PC-9 (cell line): ENCODE measurements around the gene ELAVL1. TPM values are rescaled to one million over a fixed set of nuclear protein-coding genes. Genes with fewer than 3 reads are reported as not detected.

Experiments
- BruUV-seq: library from RNA; stranded (reverse); fragments of 400-500 nt; replicated peaks from 2 replicates; lab custom pipeline; 2021; lab: Mats Ljungman, UMichigan
- CTCF ChIA-PET: fragments of 300-600 bp; sonication (Branson Sonifier 250); formaldehyde crosslinking; loops from one replicate; lab custom pipeline; 2022; ENCODE audit warnings: antibody characterized with exemption; lab: Charles Lee
- POLR2A ChIA-PET: fragments of 300-600 bp; sonication (Branson Sonifier 250); formaldehyde crosslinking; loops from one replicate; lab custom pipeline; 2022; ENCODE audit warnings: antibody characterized with exemption; ENCODE audit not compliant: unreplicated experiment; lab: Charles Lee
- DNase-seq, 2 experiments: peaks; one replicate each; pipeline versions ENCODE4 v3.0.0 to v3.0.0-alpha.2; 2015 to 2022; ENCODE audit warnings: mixed read lengths in 1 of 2
- H2AFZ ChIP-seq: fragments of 200-600 bp; sonication (generic); 2 replicates; pipeline ENCODE4 v1.8.1; 2017; ENCODE audit warnings: antibody characterized with exemption
- H3F3A ChIP-seq: fragments of 200-600 bp; sonication (generic); 2 replicates; pipeline ENCODE4 v1.8.1; 2017; ENCODE audit warnings: antibody characterized with exemption, mild to moderate bottlenecking, low read depth; ENCODE audit not compliant: insufficient read depth
- H3K27ac ChIP-seq: fragments of 200-600 bp; sonication (generic); 2 replicates; pipeline ENCODE4 v1.6.1; 2016; ENCODE audit warnings: mixed run types
- H3K27me3 ChIP-seq: fragments of 200-600 bp; sonication (generic); 2 replicates; pipeline ENCODE4 v1.6.1; 2016; ENCODE audit warnings: low read depth, mixed run types; ENCODE audit not compliant: insufficient read depth
- H3K36me3 ChIP-seq: fragments of 200-600 bp; sonication (generic); 2 replicates; pipeline ENCODE4 v1.6.1; 2016; ENCODE audit warnings: low read depth, mixed run types
- H3K4me1 ChIP-seq: fragments of 200-600 bp; sonication (generic); replicated peaks from 2 replicates; pipeline ENCODE4 v1.6.1; 2016; ENCODE audit warnings: mixed run types; ENCODE audit not compliant: insufficient read depth
- H3K4me2 ChIP-seq: fragments of 200-600 bp; sonication (generic); 2 replicates; pipeline ENCODE4 v1.6.1; 2017; ENCODE audit warnings: mixed run types
- H3K4me3 ChIP-seq: fragments of 200-600 bp; sonication (generic); 2 replicates; pipeline ENCODE4 v1.6.1; 2016; ENCODE audit warnings: mixed run types
- H3K79me2 ChIP-seq: fragments of 200-600 bp; sonication (generic); 2 replicates; pipeline ENCODE4 v1.6.1; 2017; ENCODE audit warnings: low read depth, mixed run types
- H3K9me2 ChIP-seq: fragments of 200-600 bp; sonication (generic); 2 replicates; pipeline ENCODE4 v1.8.1; 2017; ENCODE audit warnings: mild to moderate bottlenecking; ENCODE audit not compliant: insufficient read depth
- H3K9me3 ChIP-seq: fragments of 200-600 bp; sonication (generic); 2 replicates; pipeline ENCODE4 v1.8.1; 2016; ENCODE audit warnings: low read depth; ENCODE audit not compliant: insufficient read depth
- H4K20me1 ChIP-seq: fragments of 200-600 bp; sonication (generic); 2 replicates; pipeline ENCODE4 v1.8.1; 2017; ENCODE audit not compliant: insufficient read depth
- CTCF ChIP-seq: fragments of 200-600 bp; sonication (generic); conservative IDR thresholded peaks from 2 replicates; pipeline ENCODE4 v1.6.1; 2017; ENCODE audit warnings: mixed run types, antibody characterized with exemption, mild to moderate bottlenecking, moderate library complexity
- EZH2 ChIP-seq: fragments of 200-600 bp; sonication (generic); IDR thresholded peaks from 2 replicates; pipeline ENCODE4 v1.8.0; 2017; ENCODE audit warnings: antibody characterized with exemption, low read depth
- intact Hi-C: fragments of 100-400 bp; cut with micrococcal nuclease; formaldehyde crosslinking; loops from one replicate; pipeline ENCODE4 v1.10.0; 2022; ENCODE audit not compliant: unreplicated experiment
- total RNA-seq: library from RNA; stranded (reverse); gene quantifications from 2 replicates; pipeline ENCODE4 v1.2.3, GENCODE V29; 2021

ELAVL1 gene
- total RNA-seq, 1 experiment from 2014 or later: 108 TPM

DNA sequence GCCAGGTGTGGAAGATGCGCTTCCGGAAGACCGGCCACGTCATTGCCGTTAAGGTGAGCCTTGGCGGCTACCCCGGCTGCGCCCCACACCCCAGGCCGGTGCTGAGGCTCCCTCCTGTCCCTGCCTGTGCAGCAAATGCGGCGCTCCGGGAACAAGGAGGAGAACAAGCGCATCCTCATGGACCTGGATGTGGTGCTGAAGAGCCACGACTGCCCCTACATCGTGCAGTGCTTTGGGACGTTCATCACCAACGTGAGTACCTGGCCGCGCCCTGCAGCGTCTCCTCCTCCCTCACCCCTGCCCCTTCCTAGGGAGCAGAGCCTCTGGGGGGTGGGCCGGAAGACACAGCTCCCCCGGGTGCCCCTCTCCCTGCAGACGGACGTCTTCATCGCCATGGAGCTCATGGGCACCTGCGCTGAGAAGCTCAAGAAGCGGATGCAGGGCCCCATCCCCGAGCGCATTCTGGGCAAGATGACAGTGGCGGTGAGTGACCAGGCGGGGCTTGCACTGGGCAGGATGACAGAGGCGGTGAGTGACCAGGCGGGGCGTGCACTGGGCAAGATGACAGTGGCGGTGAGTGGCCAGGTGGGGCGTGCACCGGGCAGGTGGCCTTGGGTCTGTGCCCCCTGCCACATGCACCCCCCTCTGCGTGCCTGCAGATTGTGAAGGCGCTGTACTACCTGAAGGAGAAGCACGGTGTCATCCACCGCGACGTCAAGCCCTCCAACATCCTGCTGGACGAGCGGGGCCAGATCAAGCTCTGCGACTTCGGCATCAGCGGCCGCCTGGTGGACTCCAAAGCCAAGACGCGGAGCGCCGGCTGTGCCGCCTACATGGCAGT is 94.9 kb downstream of the ELAVL1 start:
- no peaks in the 10 kb centered on the region for H3K4me1 ChIP-seq
- H3K27ac ChIP-seq: no peak overlapping the region
- H3K4me3 ChIP-seq: no peak overlapping the region
- CTCF ChIA-PET: no interaction called here
- H3K9me3 ChIP-seq: no peaks in the 10 kb centered on the region
- no TSS peak for BruUV-seq
- no peak for TF ChIP-seq CTCF
- no peak for TF ChIP-seq EZH2
- no peaks in the 10 kb centered on the region for H3K9me2 ChIP-seq
- peaks cover 11% of the 10 kb centered on the region; the same call in 1 of the 2 replicates for H3F3A ChIP-seq
- H3K79me2 ChIP-seq: peaks cover 24% of the 10 kb centered on the region
- intact Hi-C loops: no loop called here
- no peak overlapping the region for H2AFZ ChIP-seq
- H4K20me1 ChIP-seq: peaks cover 57% of the 10 kb centered on the region
- H3K4me2 ChIP-seq: no peak overlapping the region
- POLR2A ChIA-PET: no interaction called here
- DNase-seq: no peak
- peaks cover 3% of the 10 kb centered on the region; the same call in 1 of the 2 replicates for H3K27me3 ChIP-seq
- 0 out of 2 replicates have a peak, but pooled peaks cover 7% of the 10 kb centered on the region for H3K36me3 ChIP-seq

DNA sequence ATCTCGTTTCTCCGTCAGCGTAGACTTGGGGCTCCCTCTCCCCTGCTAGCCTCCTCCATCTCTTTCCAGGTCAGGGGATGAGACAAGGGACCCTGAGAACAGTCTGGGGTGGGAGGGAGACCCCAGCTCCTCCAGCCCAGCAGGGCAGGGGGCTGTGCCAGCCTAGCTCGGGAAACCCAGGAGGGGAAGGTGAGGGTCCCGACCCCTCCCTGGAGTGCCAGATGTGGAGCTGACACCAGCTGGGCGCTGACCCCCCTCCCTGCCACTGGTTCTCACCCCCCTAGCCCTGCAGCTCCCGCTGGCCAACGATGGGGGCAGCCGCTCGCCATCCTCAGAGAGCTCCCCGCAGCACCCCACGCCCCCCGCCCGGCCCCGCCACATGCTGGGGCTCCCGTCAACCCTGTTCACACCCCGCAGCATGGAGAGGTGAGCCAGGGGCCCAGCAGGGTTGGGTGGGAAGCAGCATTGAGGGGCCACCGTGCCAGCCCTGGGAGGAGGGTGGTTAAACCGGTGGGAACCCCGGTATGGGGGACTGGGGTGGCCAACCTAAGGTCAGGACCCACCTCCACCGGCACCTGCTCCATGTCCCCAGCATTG is 95.9 kb downstream of the ELAVL1 start:
- peaks cover 9% of the 10 kb centered on the region; the same call in 1 of the 2 replicates for H3F3A ChIP-seq
- peaks cover 61% of the 10 kb centered on the region for H4K20me1 ChIP-seq
- H3K27ac ChIP-seq: no peak overlapping the region
- H3K4me2 ChIP-seq: no peak overlapping the region
- no peaks in the 10 kb centered on the region for H3K9me3 ChIP-seq
- no TSS peak for BruUV-seq
- peaks cover 8% of the 10 kb centered on the region; the same call in 1 of the 2 replicates for H3K4me1 ChIP-seq
- intact Hi-C loops: no loop called here
- no peak overlapping the region for H2AFZ ChIP-seq
- H3K4me3 ChIP-seq: no peak overlapping the region
- TF ChIP-seq CTCF (no peak), EZH2 (no peak)
- CTCF ChIA-PET: no interaction called here
- POLR2A ChIA-PET: no interaction called here
- H3K79me2 ChIP-seq: peaks cover 34% of the 10 kb centered on the region
- DNase-seq: no peak
- no peaks in the 10 kb centered on the region for H3K9me2 ChIP-seq
- H3K27me3 ChIP-seq: no peaks in the 10 kb centered on the region
- H3K36me3 ChIP-seq: 0 out of 2 replicates have a peak, but pooled peaks cover 7% of the 10 kb centered on the region

GRCh38 chr19:7908742-7909461 is 96.5 kb downstream of the ELAVL1 start:
- TF ChIP-seq EZH2: no peak
- TF ChIP-seq CTCF: no peak
- Histone ChIP-seq H2AFZ (no peak overlapping the region), H3K27ac (no peak overlapping the region), H3K79me2 (peaks cover 39% of the 10 kb centered on the region), H3K9me3 (no peaks in the 10 kb centered on the region), H3K4me3 (no peak overlapping the region), H3K4me1 (peaks cover 9% of the 10 kb centered on the region; the same call in 1 of the 2 replicates), H3K9me2 (no peaks in the 10 kb centered on the region), H3K4me2 (no peak overlapping the region), H4K20me1 (peaks cover 55% of the 10 kb centered on the region), H3K27me3 (no peaks in the 10 kb centered on the region), H3F3A (peaks cover 4% of the 10 kb centered on the region; the same call in 1 of the 2 replicates), H3K36me3 (0 out of 2 replicates have a peak, but pooled peaks cover 7% of the 10 kb centered on the region)
- CTCF ChIA-PET: no interaction called here
- POLR2A ChIA-PET: no interaction called here
- intact Hi-C loops: no loop called here
- no TSS peak for BruUV-seq
- no peak for DNase-seq
